Measurements from ENCODE around the gene RAP1GAP2.

DNA sequence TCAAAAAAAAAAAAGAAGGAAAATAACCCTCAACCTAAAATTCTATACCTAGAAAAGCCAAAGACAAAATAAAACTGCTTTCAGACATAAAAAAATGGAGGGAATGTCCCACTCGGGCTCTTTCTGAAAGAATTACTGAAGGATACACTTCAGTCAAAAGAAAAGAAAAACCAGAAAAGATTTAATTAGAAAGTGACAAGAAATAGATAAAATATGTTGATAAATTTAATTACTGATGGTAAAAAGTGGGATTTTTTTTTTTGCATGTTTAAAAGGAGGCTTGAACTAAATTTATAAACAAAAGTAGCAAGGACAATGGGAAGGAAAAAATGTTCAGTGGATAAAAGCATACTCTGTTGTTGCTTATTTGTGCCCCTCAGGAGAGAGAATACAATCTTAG lies 178.1 kb downstream of the RAP1GAP2 start:
- TF ChIP-seq, protein P1, sequence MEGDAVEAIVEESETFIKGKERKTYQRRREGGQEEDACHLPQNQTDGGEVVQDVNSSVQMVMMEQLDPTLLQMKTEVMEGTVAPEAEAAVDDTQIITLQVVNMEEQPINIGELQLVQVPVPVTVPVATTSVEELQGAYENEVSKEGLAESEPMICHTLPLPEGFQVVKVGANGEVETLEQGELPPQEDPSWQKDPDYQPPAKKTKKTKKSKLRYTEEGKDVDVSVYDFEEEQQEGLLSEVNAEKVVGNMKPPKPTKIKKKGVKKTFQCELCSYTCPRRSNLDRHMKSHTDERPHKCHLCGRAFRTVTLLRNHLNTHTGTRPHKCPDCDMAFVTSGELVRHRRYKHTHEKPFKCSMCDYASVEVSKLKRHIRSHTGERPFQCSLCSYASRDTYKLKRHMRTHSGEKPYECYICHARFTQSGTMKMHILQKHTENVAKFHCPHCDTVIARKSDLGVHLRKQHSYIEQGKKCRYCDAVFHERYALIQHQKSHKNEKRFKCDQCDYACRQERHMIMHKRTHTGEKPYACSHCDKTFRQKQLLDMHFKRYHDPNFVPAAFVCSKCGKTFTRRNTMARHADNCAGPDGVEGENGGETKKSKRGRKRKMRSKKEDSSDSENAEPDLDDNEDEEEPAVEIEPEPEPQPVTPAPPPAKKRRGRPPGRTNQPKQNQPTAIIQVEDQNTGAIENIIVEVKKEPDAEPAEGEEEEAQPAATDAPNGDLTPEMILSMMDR (IDR thresholded peaks at IDR 0.05) = no peak
- TF ChIP-seq, protein P2, sequence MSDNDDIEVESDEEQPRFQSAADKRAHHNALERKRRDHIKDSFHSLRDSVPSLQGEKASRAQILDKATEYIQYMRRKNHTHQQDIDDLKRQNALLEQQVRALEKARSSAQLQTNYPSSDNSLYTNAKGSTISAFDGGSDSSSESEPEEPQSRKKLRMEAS (IDR thresholded peaks at IDR 0.05; ENCODE audit: low read depth) = no peak
- no peak for TF ChIP-seq POLR2AphosphoS5 (IDR thresholded peaks at IDR 0.05; ENCODE audit: low read depth, low read length)

Data from SK-N-SH (cell line).